Thymus (tissue), 11 donors: Measurements from ENCODE around the gene TSHZ2. TPM values are rescaled to one million over a fixed set of nuclear protein-coding genes. Genes with fewer than 3 reads are reported as not detected.

Experiments used
- DNase-seq, 9 donors: peaks; one replicate each; pipeline ENCODE4 v3.0.0-alpha.2; 2013; ENCODE audit warnings: low spot score in 9 of 9, low read depth in 6 of 9, missing footprints in 1 of 9
- H3K27ac ChIP-seq, 2 donors: one replicate each; pipeline ENCODE4 v1.5.1; 2013; ENCODE audit warnings: control low read depth in 1 of 2, low read depth in 1 of 2, low read length in 1 of 2, mild to moderate bottlenecking in 1 of 2, moderate library complexity in 1 of 2
- H3K27me3 ChIP-seq, 2 donors: one replicate each; pipeline ENCODE4 v1.5.1; 2013; ENCODE audit warnings: low read length in 1 of 2; ENCODE audit not compliant: control insufficient read depth in 2 of 2, insufficient read depth in 1 of 2
- H3K36me3 ChIP-seq, 2 donors: one replicate each; pipeline ENCODE4 v1.5.1; 2013; ENCODE audit warnings: low read length in 1 of 2, mild to moderate bottlenecking in 1 of 2, moderate library complexity in 1 of 2; ENCODE audit not compliant: control insufficient read depth in 2 of 2, insufficient read depth in 2 of 2
- H3K4me1 ChIP-seq, 2 donors: one replicate each; pipeline ENCODE4 v1.5.1; 2013; ENCODE audit warnings: low read length in 2 of 2; ENCODE audit not compliant: control insufficient read depth in 2 of 2, insufficient read depth in 2 of 2
- H3K4me3 ChIP-seq, 2 donors: one replicate each; pipeline ENCODE4 v1.5.1; 2013; ENCODE audit warnings: low read length in 2 of 2, control low read depth in 1 of 2, mild to moderate bottlenecking in 1 of 2
- H3K9me3 ChIP-seq, 2 donors: one replicate each; pipeline ENCODE4 v1.5.1; 2013; ENCODE audit warnings: low read length in 1 of 2, mild to moderate bottlenecking in 1 of 2; ENCODE audit not compliant: control insufficient read depth in 2 of 2, insufficient read depth in 1 of 2
- WGBS: extraction: QIAGEN DNeasy Blood & Tissue Kit; methylation state at CpG from one replicate; pipeline ENCODE4 v1.1.7; 2013; 5-methylcytosine and 5-hydroxymethylcytosine counted together
- polyA plus RNA-seq: library from polyadenylated mRNA; stranded (reverse); fragments of 200-250 nt; gene quantifications from one replicate; pipeline ENCODE4 v1.2.3, GENCODE V29; 2013
- total RNA-seq: library from RNA; stranded (reverse); fragments of 120-200 nt; gene quantifications from one replicate; pipeline ENCODE4 v1.2.4, GENCODE V29; 2013
- donor health status: healthy.

TSHZ2 gene
- total and polyA plus RNA-seq, 2 donors, result 1.4 to 2.4 TPM

GRCh38 chr20:53128004-53128403 is 155.8 kb downstream of the TSHZ2 start:
- H3K4me3 ChIP-seq, result no peak overlapping the region

GRCh38 chr20:53129563-53129962 is 157.4 kb downstream of the TSHZ2 start:
- Histone ChIP-seq H3K4me1 (no peaks in the 10 kb centered on the region), H3K27me3 (no peaks in the 10 kb centered on the region), H3K36me3 (no peaks in the 10 kb centered on the region), H3K27ac (no peak overlapping the region), H3K4me3 (no peak overlapping the region), H3K9me3 (no peaks in the 10 kb centered on the region)
- WGBS, result 96% methylated on average over 9 of the region's 9 CpGs
- DNase-seq, result no peak

More at GRCh38 chr20:53128004-53128403, 155.8 kb downstream of the TSHZ2 start:
- 88% methylated on average over 2 of the region's 2 CpGs for WGBS
- Histone ChIP-seq H3K27ac (no peak overlapping the region), H3K9me3 (no peaks in the 10 kb centered on the region), H3K27me3 (no peaks in the 10 kb centered on the region), H3K36me3 (no peaks in the 10 kb centered on the region), H3K4me1 (peaks cover 0 to 3% of the 10 kb centered on the region in 2 donors)
- DNase-seq, result no peak

GRCh38 chr20:53130795-53131194 is 158.6 kb downstream of the TSHZ2 start:
- no peak overlapping the region for H3K4me3 ChIP-seq

GRCh38 chr20:53133125-53133524 is 161.0 kb downstream of the TSHZ2 start:
- DNase-seq, result no peak
- no peak overlapping the region for H3K4me3 ChIP-seq
- H3K4me1 ChIP-seq, result no peaks in the 10 kb centered on the region
- WGBS, result 69% methylated on average over 4 of the region's 4 CpGs
- H3K36me3 ChIP-seq, result no peaks in the 10 kb centered on the region
- H3K27me3 ChIP-seq, result no peaks in the 10 kb centered on the region
- H3K9me3 ChIP-seq, result no peaks in the 10 kb centered on the region
- H3K27ac ChIP-seq, result no peak overlapping the region

More at GRCh38 chr20:53130795-53131194, 158.6 kb downstream of the TSHZ2 start:
- Histone ChIP-seq H3K9me3 (no peaks in the 10 kb centered on the region), H3K27me3 (no peaks in the 10 kb centered on the region), H3K4me1 (no peaks in the 10 kb centered on the region), H3K36me3 (no peaks in the 10 kb centered on the region), H3K27ac (no peak overlapping the region)
- DNase-seq, result no peak
- WGBS, result 58% methylated on average over 3 of the region's 3 CpGs

- Histone ChIP-seq H3K4me3 (no peak overlapping the region), H3K4me1 (no peaks in the 10 kb centered on the region), H3K27me3 (no peaks in the 10 kb centered on the region), H3K27ac (no peak overlapping the region), H3K9me3 (no peaks in the 10 kb centered on the region), H3K36me3 (no peaks in the 10 kb centered on the region)
- no peak for DNase-seq
- 94% methylated on average over 4 of the region's 4 CpGs for WGBS
Observed at GRCh38 chr20:53133628-53134027, 161.5 kb downstream of the TSHZ2 start.

- Histone ChIP-seq H3K4me1 (no peaks in the 10 kb centered on the region), H3K9me3 (no peaks in the 10 kb centered on the region), H3K27me3 (no peaks in the 10 kb centered on the region), H3K27ac (no peak overlapping the region), H3K36me3 (no peaks in the 10 kb centered on the region), H3K4me3 (no peak overlapping the region)
- DNase-seq, result no peak
Observed at GRCh38 chr20:53136473-53136872, 164.3 kb downstream of the TSHZ2 start.

- no peak for DNase-seq
- Histone ChIP-seq H3K27me3 (no peaks in the 10 kb centered on the region), H3K36me3 (no peaks in the 10 kb centered on the region), H3K4me3 (no peak overlapping the region), H3K4me1 (no peaks in the 10 kb centered on the region), H3K27ac (no peak overlapping the region), H3K9me3 (no peaks in the 10 kb centered on the region)
- WGBS, result 72% methylated on average over 3 of the region's 3 CpGs
Observed at GRCh38 chr20:53138454-53139262, 166.5 kb downstream of the TSHZ2 start.

- DNase-seq, result no peak
- WGBS, result 62% methylated on average over 11 of the region's 11 CpGs
- Histone ChIP-seq H3K27me3 (no peaks in the 10 kb centered on the region), H3K9me3 (no peaks in the 10 kb centered on the region), H3K4me1 (no peaks in the 10 kb centered on the region), H3K4me3 (no peak overlapping the region), H3K27ac (no peak overlapping the region), H3K36me3 (no peaks in the 10 kb centered on the region)
Observed at GRCh38 chr20:53141201-53142050, 169.3 kb downstream of the TSHZ2 start.
